Measurements from ENCODE around the gene ABHD15. TPM values are rescaled to one million over a fixed set of nuclear protein-coding genes. Genes with fewer than 3 reads are reported as not detected.
A peak's percentile ranks its signal among the peaks of the same experiment; 100 is the strongest.

The ABHD15 gene
- polyA plus RNA-seq, 1 donor from 2014 or later, result 0.21 TPM

- Histone ChIP-seq H3K9me3 (ENCODE audit: low read length) (no peaks in the 10 kb centered on the region), H3F3A (ENCODE audit: insufficient read depth, low read length, poor library complexity, severe bottlenecking) (no peaks in the 10 kb centered on the region), H3K27ac (ENCODE audit: low read length) (no peak overlapping the region), H3K9ac (ENCODE audit: low read length) (no peak overlapping the region), H3K4me2 (ENCODE audit: low read length) (no peak overlapping the region), H3K36me3 (ENCODE audit: insufficient read depth, low read length) (no peaks in the 10 kb centered on the region), H3K27me3 (ENCODE audit: insufficient read depth, low read depth, low read length) (peaks cover 27% of the 10 kb centered on the region), H3K79me2 (replicated peaks; ENCODE audit: insufficient read depth, low read length) (no peaks in the 10 kb centered on the region), H2AFZ (ENCODE audit: low read depth, low read length) (no peak overlapping the region), H3K9me2 (ENCODE audit: insufficient read depth, low read length) (no peaks in the 10 kb centered on the region), H3K4me3 (ENCODE audit: low read length) (no peak overlapping the region), H4K20me1 (ENCODE audit: insufficient read depth) (no peaks in the 10 kb centered on the region)
- TF ChIP-seq POLR2AphosphoS5 (IDR thresholded peaks at IDR 0.05), result no peak
- no peak for TF ChIP-seq EP300 (conservative IDR thresholded peaks at IDR 0.05; ENCODE audit: poor library complexity, severe bottlenecking)
- no peak for TF ChIP-seq RAD21 (conservative IDR thresholded peaks at IDR 0.05)
- TF ChIP-seq CTCF (IDR thresholded peaks at IDR 0.05; ENCODE audit: poor library complexity, severe bottlenecking), result no peak
- TF ChIP-seq REST (IDR thresholded peaks at IDR 0.05; ENCODE audit: borderline replicate concordance), result no peak
- TF ChIP-seq TAF1 (IDR thresholded peaks at IDR 0.05; ENCODE audit: low read depth), result no peak
- no peak for TF ChIP-seq SMC3 (conservative IDR thresholded peaks at IDR 0.05; ENCODE audit: poor library complexity)
- no peak for TF ChIP-seq MXI1 (conservative IDR thresholded peaks at IDR 0.05; ENCODE audit: poor library complexity, severe bottlenecking)
- TF ChIP-seq EZH2 (IDR thresholded peaks at IDR 0.05; ENCODE audit: borderline replicate concordance, insufficient read depth, low read length, poor library complexity, severe bottlenecking), result no peak
These were observed 3.7 kb upstream of the ABHD15 start for GRCh38 chr17:29570521-29570920.

- peak overlapping the region; percentile 51 for H3K9ac ChIP-seq (ENCODE audit: low read length)
- H3K36me3 ChIP-seq (ENCODE audit: insufficient read depth, low read length), result no peaks in the 10 kb centered on the region
- no peak for TF ChIP-seq EP300 (conservative IDR thresholded peaks at IDR 0.05; ENCODE audit: poor library complexity, severe bottlenecking)
- no peak for TF ChIP-seq EZH2 (IDR thresholded peaks at IDR 0.05; ENCODE audit: borderline replicate concordance, insufficient read depth, low read length, poor library complexity, severe bottlenecking)
- no peak for TF ChIP-seq REST (IDR thresholded peaks at IDR 0.05; ENCODE audit: borderline replicate concordance)
- TF ChIP-seq RAD21 (conservative IDR thresholded peaks at IDR 0.05), result no peak
- TF ChIP-seq SMC3 (conservative IDR thresholded peaks at IDR 0.05; ENCODE audit: poor library complexity), result no peak
- TF ChIP-seq MXI1 (conservative IDR thresholded peaks at IDR 0.05; ENCODE audit: poor library complexity, severe bottlenecking), result no peak
- no peak for TF ChIP-seq TAF1 (IDR thresholded peaks at IDR 0.05; ENCODE audit: low read depth)
- no peak for TF ChIP-seq CTCF (IDR thresholded peaks at IDR 0.05; ENCODE audit: poor library complexity, severe bottlenecking)
- TF ChIP-seq POLR2AphosphoS5 (IDR thresholded peaks at IDR 0.05), result no peak
- peak overlapping the region; percentile 84 for H3K4me3 ChIP-seq (ENCODE audit: low read length)
- peaks cover 38% of the 10 kb centered on the region for H3K27me3 ChIP-seq (ENCODE audit: insufficient read depth, low read depth, low read length)
- H3K9me3 ChIP-seq (ENCODE audit: low read length), result no peaks in the 10 kb centered on the region
- H2AFZ ChIP-seq (ENCODE audit: low read depth, low read length), result no peak overlapping the region
- no peak overlapping the region for H3K4me2 ChIP-seq (ENCODE audit: low read length)
- no peaks in the 10 kb centered on the region for H4K20me1 ChIP-seq (ENCODE audit: insufficient read depth)
- H3K9me2 ChIP-seq (ENCODE audit: insufficient read depth, low read length), result no peaks in the 10 kb centered on the region
- H3K79me2 ChIP-seq (replicated peaks; ENCODE audit: insufficient read depth, low read length), result no peaks in the 10 kb centered on the region
- H3F3A ChIP-seq (ENCODE audit: insufficient read depth, low read length, poor library complexity, severe bottlenecking), result no peaks in the 10 kb centered on the region
- no peak overlapping the region for H3K27ac ChIP-seq (ENCODE audit: low read length)
These were observed 2.6 kb upstream of the ABHD15 start for GRCh38 chr17:29569245-29569950.
